HepG2 (cell line): ENCODE measurements around the gene STC2.

Experiments
- CC2D1A ChIP-seq: sonication (generic); formaldehyde crosslinking; IDR thresholded peaks from 2 replicates; pipeline ENCODE4 v1.8.1; 2023; ENCODE audit warnings: mild to moderate bottlenecking, missing genetic modification reagents
- FOXM1 ChIP-seq: sonication (generic); formaldehyde crosslinking; IDR thresholded peaks from 2 replicates; pipeline ENCODE4 v1.5.0; 2020; ENCODE audit warnings: missing genetic modification reagents
- KDM1A ChIP-seq: IDR thresholded peaks from 2 replicates; pipeline ENCODE4 v1.6.1; 2016; ENCODE audit warnings: missing compliant biosample characterization
- KLF13 ChIP-seq: sonication (generic); formaldehyde crosslinking; IDR thresholded peaks from 2 replicates; pipeline ENCODE4 v1.4.0; 2020; ENCODE audit warnings: mild to moderate bottlenecking, missing genetic modification reagents
- KLF15 ChIP-seq: sonication (generic); formaldehyde crosslinking; IDR thresholded peaks from 2 replicates; pipeline ENCODE4 v1.8.1; 2023; ENCODE audit warnings: borderline replicate concordance, mild to moderate bottlenecking, inconsistent platforms, missing genetic modification reagents, mixed read lengths
- NFYB ChIP-seq: sonication (generic); formaldehyde crosslinking; IDR thresholded peaks from 2 replicates; pipeline ENCODE4 v1.4.0; 2020; ENCODE audit warnings: missing genetic modification reagents
- NR2F2 ChIP-seq: IDR thresholded peaks from 2 replicates; pipeline ENCODE4 v1.6.1; 2012; ENCODE audit warnings: low read depth, inconsistent platforms, borderline replicate concordance
- POLR2A ChIP-seq, 2 experiments: IDR thresholded peaks; 2 replicates each; pipeline ENCODE4 v1.6.1; 2011; ENCODE audit warnings: low read depth in 2 of 2, low read length in 2 of 2, mild to moderate bottlenecking in 1 of 2, moderate library complexity in 1 of 2; ENCODE audit not compliant: insufficient read depth in 1 of 2
- ZIK1 ChIP-seq: sonication (generic); formaldehyde crosslinking; IDR thresholded peaks from 2 replicates; pipeline ENCODE4 v1.5.0; 2020; ENCODE audit warnings: mild to moderate bottlenecking, low read depth, missing genetic modification reagents, borderline replicate concordance
- ZSCAN29 ChIP-seq: sonication (generic); formaldehyde crosslinking; conservative IDR thresholded peaks from 2 replicates; pipeline ENCODE4 v1.4.0; 2020; ENCODE audit warnings: mild to moderate bottlenecking, missing genetic modification reagents
- TF ChIP-seq, protein P1 (sequence below): sonication (generic); formaldehyde crosslinking; IDR thresholded peaks from 2 replicates; pipeline ENCODE4 v1.5.0; 2020; ENCODE audit warnings: mild to moderate bottlenecking, missing genetic modification reagents, moderate library complexity
- TF ChIP-seq, protein P2 (sequence below): fragments of 450-650 bp; IDR thresholded peaks from 2 replicates; pipeline ENCODE4 v1.6.1; 2016
- TF ChIP-seq, protein P3 (sequence below): sonication (generic); formaldehyde crosslinking; IDR thresholded peaks from 2 replicates; pipeline ENCODE4 v1.5.1; 2020; ENCODE audit warnings: missing genetic modification reagents, mild to moderate bottlenecking, borderline replicate concordance

DNA sequence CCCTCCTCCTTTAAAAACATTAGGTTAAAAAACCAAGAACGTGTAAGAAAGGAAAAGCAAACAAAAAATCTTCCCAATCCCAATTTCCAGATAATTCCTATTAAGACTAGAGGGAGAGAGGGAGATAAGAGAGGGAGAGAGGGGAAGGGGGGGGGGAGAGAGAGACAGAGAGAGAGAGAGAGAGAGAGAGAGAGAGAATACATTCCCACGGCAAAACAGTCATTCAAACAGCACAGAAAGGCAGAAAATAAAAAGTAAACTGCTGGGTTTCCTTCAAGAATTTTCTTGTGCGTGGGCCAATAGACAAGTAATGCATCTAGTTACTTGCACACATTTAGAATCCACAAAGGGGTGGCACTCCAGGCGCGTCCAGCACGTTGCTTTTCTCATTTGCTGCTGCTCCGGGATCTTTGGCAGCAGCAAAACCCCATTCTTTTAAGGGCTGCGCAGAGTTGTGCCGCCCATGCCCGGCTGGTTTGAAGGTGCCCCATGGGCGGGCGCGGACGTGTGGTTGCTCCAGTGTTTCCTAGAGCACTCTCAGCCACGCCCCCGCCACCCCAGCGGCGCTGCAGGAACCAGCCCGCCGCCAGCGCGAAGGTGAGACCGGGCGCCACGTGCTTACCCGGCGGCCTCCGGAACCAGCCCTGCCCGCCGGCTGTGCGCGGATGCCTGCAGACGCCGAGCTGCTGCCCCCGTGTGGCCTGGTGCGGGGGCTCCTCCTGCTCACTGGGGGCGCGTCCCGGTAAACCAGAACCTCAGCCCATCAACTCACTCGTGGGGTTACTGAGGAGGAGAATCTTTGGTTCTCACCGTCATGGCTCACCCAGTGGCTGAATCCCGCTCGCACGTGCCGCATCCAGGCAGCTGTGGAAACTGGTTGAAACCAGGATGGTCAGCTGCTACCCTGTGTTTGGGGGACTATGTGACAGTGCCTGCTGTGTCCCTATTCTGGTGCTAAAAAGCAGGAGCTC is 44.6 kb downstream of the STC2 start:
- TF ChIP-seq, protein P1, sequence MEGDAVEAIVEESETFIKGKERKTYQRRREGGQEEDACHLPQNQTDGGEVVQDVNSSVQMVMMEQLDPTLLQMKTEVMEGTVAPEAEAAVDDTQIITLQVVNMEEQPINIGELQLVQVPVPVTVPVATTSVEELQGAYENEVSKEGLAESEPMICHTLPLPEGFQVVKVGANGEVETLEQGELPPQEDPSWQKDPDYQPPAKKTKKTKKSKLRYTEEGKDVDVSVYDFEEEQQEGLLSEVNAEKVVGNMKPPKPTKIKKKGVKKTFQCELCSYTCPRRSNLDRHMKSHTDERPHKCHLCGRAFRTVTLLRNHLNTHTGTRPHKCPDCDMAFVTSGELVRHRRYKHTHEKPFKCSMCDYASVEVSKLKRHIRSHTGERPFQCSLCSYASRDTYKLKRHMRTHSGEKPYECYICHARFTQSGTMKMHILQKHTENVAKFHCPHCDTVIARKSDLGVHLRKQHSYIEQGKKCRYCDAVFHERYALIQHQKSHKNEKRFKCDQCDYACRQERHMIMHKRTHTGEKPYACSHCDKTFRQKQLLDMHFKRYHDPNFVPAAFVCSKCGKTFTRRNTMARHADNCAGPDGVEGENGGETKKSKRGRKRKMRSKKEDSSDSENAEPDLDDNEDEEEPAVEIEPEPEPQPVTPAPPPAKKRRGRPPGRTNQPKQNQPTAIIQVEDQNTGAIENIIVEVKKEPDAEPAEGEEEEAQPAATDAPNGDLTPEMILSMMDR, result peak; percentile 93
- TF ChIP-seq CC2D1A (CRISPR knock-in tag) (peak; percentile 94; the same call in 1 of the 2 replicates), NR2F2 (no peak), KLF15 (peak; percentile 97; the same call in 1 of the 2 replicates), POLR2A (IDR thresholded peaks at IDR 0.05; ENCODE audit: insufficient read depth in 1 of 2, low read depth in 2 of 2, low read length in 2 of 2) (no peak), ZSCAN29 (CRISPR knock-in tag) (no peak), FOXM1 (no peak; the same call in 1 of the 2 replicates), KDM1A (CRISPR knock-in tag) (peak; percentile 44; the same call in 1 of the 2 replicates), KLF13 (CRISPR knock-in tag) (peak; percentile 89; the same call in 1 of the 2 replicates), NFYB (peak; percentile 40; the same call in 1 of the 2 replicates), ZIK1 (CRISPR knock-in tag) (peak; percentile 99; the same call in 1 of the 2 replicates)
- TF ChIP-seq, protein P2, sequence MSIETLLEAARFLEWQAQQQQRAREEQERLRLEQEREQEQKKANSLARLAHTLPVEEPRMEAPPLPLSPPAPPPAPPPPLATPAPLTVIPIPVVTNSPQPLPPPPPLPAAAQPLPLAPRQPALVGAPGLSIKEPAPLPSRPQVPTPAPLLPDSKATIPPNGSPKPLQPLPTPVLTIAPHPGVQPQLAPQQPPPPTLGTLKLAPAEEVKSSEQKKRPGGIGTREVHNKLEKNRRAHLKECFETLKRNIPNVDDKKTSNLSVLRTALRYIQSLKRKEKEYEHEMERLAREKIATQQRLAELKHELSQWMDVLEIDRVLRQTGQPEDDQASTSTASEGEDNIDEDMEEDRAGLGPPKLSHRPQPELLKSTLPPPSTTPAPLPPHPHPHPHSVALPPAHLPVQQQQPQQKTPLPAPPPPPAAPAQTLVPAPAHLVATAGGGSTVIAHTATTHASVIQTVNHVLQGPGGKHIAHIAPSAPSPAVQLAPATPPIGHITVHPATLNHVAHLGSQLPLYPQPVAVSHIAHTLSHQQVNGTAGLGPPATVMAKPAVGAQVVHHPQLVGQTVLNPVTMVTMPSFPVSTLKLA, result peak; percentile 54; the same call in 1 of the 2 replicates
- TF ChIP-seq, protein P3, sequence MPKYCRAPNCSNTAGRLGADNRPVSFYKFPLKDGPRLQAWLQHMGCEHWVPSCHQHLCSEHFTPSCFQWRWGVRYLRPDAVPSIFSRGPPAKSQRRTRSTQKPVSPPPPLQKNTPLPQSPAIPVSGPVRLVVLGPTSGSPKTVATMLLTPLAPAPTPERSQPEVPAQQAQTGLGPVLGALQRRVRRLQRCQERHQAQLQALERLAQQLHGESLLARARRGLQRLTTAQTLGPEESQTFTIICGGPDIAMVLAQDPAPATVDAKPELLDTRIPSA, result peak; percentile 84; the same call in 1 of the 2 replicates
